ENCODE measurements around the gene PDE8A.

The PDE8A gene

GRCh38 chr15:85137489-85138168 is 156.0 kb downstream of the PDE8A start:
- H3K27ac ChIP-seq, result no peak overlapping the region
- no peak for TF ChIP-seq CTCF (conservative IDR thresholded peaks at IDR 0.05)

- TF ChIP-seq CTCF (conservative IDR thresholded peaks at IDR 0.05), result no peak
- H3K27ac ChIP-seq, result no peak overlapping the region
Observed at GRCh38 chr15:85139391-85139790, 157.7 kb downstream of the PDE8A start.

GRCh38 chr15:85141726-85142125 is 160.1 kb downstream of the PDE8A start:
- TF ChIP-seq CTCF (conservative IDR thresholded peaks at IDR 0.05), result no peak
- H3K27ac ChIP-seq, result no peak overlapping the region

- no peak overlapping the region for H3K27ac ChIP-seq
- no peak for TF ChIP-seq CTCF (conservative IDR thresholded peaks at IDR 0.05)
Observed at GRCh38 chr15:85142312-85142711, 160.7 kb downstream of the PDE8A start.

GRCh38 chr15:85149465-85150129 is 167.9 kb downstream of the PDE8A start:
- no peak for TF ChIP-seq CTCF (conservative IDR thresholded peaks at IDR 0.05)

GRCh38 chr15:85150130-85150480 is 168.4 kb downstream of the PDE8A start:
- H3K27ac ChIP-seq, result no peak overlapping the region
- TF ChIP-seq CTCF (conservative IDR thresholded peaks at IDR 0.05), result no peak

More at GRCh38 chr15:85149465-85150129, 167.9 kb downstream of the PDE8A start:
- H3K27ac ChIP-seq, result no peak overlapping the region

GRCh38 chr15:85151145-85151544 is 169.5 kb downstream of the PDE8A start:
- TF ChIP-seq CTCF (conservative IDR thresholded peaks at IDR 0.05), result no peak
- no peak overlapping the region for H3K27ac ChIP-seq
